Measurements from ENCODE around the gene CDH20.

Gene CDH20

DNA sequence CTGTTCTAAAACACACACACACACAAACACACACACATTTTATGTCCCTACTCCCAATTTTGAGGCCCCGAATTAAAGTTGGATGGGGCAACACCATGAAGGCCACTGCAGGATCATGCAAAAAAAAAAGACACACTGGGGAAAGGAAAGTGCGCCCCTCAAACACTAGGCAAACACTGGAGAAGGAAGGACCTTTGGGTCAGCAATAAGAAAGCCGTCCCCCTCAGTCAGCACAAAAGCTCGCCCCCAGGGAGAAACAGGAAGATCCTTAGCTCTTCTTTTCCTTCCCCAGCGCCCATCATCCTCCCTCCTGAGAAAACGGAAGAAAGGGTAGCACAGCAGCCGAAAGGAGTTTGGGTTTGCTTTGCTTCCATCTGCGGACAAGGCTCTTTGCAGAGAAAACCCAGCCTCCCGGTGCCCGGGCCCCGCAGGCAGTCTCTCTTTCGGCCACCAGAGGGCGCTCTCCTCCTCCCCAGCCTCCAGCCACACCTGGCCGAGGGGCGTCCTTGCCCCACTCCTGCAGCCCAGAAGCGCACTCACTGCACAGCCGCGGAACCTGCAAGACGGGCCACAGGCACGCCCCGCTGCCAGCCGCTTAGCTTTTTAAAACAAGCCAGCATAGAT, 248.5 kb downstream of the CDH20 start:
- DNase-seq = peak; percentile 56

DNA sequence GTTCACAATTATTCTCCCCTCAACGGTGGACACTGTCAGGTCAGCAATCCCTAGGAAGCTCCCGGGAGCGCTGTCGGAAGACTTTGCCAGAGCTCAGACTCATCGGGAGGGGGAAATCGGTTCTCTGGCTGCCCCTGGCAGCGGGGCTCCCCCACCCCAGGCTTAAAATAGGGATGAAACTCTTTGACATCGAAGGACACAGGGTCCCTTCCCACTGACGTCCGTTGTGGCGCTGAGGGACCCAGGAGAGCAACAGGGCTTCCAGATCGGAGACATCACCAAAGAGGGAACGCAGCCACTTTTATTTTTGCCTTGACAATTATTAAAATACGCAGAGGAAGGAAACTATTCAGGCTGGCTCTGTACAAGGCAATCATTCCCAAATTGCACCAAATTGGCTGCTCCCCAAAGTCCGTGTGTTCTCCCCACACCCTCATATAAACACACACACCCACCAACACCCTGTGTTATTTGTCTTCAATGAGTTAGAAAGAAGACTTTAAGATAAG, 249.0 kb downstream of the CDH20 start:
- DNase-seq = no peak

DNA sequence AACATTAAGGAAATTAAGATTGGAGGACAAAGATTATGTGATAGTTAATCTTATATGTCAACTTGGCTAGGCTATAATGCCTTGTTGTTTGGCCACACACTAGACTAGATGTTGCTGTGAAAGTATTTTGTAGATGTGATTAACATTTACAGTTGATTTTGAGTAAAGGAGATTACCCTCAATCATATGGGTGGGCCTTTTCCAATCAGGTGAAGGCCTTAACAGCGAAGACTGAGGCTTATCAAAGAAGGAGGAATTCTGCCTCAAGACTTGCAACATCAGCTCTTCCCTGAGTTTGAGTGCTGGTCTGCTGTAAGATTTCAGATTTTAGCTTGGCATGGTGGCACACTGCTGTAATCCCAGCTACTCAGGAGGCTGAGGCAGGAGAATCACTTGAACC, 250.3 kb downstream of the CDH20 start:
- DNase-seq = no peak

DNA sequence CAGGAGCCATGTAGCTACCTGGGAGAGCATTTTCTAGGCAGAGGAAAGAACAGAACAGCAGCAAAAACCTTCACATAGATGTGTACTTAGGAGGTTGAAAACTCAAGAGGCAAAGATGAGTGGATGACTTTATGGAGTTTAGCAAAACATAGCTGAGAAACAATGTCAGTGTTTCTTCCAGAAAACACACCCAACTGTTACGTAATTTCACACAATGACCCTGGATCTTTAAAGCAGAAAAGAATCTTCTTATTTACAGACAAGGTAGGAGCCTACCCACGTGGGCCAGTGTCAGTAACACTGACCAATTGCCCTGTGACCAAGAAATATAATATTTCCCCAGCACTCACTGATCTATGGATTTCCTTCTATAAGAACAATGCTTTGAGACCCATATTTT, 254.6 kb downstream of the CDH20 start:
- no peak for DNase-seq

DNA sequence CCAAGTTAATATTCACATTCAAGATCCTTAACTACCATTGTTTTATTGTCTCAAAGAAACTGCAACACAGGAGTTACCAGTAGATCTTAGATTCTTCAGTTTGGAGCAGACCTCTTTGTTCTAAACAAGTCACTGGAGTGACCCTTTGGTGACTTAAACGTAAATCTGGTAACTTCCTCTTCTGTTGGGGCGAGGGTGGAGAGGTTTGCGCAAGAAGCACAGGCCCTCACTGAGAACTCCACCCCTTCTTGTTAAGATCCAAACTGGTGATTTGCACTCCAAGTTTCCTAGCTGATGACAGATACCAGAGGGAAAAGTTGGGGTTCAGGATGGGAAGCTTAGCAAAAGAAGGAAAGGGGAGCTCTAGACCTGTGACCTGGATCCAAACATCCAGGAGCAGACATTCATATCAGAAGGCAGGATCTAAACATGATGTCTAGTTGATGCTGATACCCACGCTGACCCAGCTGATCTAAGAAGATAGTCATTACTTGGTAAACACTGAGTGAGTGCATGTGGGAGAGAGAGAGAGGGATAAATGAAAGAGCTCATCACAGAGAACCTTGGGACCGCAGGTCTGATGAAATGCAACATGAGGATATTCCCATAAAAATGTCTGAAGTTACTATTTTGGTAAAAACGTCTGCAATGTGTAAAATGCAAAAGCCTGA, 256.0 kb downstream of the CDH20 start:
- DNase-seq = no peak

DNA sequence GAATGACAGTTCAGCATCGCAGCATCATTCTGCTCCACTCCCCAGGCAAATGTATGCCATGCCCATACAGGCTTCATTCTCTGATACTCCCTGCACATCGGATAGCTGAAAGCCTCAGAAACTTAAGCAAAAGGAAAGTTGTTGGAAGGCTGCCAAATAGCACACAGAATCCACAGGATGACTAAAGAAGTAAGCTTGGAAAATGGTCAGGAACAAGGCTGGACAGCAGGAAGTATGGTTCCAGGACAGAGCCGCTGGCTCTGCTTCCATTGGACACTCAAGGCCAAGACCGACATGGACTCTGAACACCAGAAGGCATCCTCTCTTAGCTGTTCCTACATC, 256.5 kb downstream of the CDH20 start:
- no peak for DNase-seq

DNA sequence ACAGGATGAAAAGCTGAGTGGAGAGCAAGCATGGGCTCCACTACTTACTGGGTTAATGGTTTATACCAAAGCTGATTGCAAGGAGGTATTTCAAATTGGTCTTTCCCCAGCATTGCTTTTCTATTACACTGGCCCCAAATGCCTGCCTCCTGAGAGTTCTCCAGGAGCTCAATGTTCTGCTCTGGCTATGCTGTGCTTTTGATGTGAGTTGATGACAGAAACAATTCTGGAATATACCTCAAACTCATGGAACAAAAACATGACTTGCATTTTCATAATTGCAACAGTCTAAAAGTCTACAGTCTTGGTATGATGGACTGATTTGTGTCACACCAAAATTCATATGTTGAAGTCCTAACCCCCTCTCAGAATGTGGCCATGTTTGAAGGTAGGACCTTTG, 258.0 kb downstream of the CDH20 start:
- no peak for DNase-seq

DNA sequence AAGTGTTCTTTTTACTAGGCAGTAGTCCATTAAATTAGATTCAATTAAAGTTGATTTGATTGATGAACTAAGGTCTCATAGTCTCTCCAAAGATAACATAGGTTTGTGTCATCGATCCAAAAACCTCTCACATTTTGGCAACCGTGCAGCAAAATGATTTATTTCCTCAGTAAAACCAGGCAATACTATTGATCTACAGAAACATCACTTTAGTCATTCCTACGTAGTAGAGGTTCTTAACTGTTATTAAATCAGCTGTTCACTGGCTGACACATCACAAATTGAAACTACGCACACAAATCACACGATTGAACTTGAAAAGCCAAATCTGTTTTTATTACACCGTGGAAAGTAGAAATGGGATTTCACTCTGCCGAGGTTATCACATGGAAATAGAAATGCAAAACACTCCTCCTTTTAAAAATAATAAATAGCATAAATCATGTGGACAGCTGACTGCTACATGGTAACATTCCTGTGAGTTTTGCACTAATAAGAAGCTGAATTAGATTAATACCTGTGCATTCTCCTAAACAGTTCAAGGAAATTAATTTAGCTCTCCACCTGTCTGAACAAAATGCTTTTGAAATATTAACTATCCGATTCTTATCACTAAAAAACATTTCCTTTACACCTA, 262.5 kb downstream of the CDH20 start:
- DNase-seq = no peak

DNA sequence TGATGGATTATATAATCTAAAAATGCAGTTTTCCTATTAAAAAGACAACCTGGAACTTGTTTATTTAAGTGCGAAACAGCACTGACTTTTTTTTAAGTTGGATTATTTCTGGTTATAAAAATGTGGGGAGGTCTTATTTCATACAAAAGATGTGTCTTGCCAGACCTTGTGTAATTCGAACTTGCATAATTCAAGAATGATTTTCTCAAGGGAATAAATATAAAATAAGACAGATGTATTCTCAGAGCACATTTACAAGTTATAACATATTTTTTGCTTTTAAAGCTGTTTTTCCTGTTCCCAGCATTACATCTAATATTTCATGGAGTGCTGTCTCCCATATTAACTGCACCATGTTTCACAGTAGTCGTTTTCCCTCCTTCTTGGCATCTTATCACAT, 263.1 kb downstream of the CDH20 start:
- DNase-seq = no peak

DNA sequence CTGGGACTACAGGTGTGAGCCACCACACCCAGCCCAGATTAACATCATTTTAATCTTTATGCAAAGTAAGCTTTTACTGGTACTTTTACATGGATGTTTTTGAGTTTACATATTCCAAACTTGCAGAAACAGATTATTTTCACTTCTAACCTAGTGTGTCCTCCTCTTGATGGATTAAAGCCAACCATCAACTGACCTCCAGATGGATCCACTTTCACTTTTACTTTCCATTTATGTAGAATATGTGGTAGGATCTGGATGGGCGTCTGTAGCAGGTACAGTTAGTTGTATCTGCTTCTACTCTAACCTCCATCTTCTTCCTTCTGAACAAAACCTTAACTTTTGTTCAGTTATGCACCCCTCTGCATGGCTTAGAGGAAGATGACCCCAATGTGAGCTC, 264.1 kb downstream of the CDH20 start:
- no peak for DNase-seq

DNA sequence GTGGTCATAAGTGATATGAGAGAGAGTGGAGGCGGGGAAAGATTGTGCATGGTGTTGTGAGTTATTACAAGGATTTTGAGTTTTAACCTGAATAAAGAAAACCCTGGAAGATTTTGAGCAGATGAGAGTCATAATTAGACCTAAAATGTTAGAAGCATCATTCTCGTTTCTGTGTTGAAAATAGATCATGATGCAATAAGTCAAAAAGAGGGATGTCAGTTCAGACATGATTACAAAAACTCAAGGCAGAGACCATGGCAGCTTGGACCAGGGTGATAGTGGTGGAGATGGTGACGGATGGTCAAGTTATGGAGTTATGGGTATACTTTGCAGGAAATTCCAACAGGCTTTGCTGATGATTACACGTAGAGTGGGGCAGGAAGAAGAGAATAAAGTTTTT, 267.2 kb downstream of the CDH20 start:
- no peak for DNase-seq

DNA sequence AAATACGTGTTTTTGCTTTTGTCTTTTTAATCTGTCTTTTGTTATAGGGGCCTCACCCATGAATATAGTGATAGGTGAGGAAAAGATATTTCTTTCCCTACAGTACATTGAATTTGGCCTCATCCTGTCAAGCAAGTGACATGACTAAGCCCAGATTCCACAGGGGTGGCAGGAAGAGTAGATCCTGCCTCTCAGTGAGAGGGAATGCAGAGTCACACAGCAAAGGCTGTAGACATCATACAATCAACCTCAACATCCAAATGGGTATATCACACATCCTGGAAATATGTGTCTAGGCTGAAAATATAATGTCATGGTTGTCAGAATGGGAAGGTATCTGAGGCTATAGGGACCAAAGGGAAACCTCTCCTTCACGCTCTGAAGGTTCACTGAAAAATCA, 269.6 kb downstream of the CDH20 start:
- no peak for DNase-seq
